ENCODE results near the gene GSTO1. TPM values are rescaled to one million over a fixed set of nuclear protein-coding genes. Genes with fewer than 3 reads are reported as not detected.
"Not testable (repeated sequence)": the region's sequence is repeated elsewhere in the genome, so short reads cannot be mapped to it uniquely, and the experiment has no call there.

Gene GSTO1
- total RNA-seq, 1 experiment from 2014 or later, result 134 TPM

GRCh38 chr10:104247513-104248146 lies 7.1 kb upstream of the GSTO1 start:
- no TSS peak for BruUV-seq (replicated peaks)
- no peaks in the 10 kb centered on the region for H3K36me3 ChIP-seq (ENCODE audit: control insufficient read depth, insufficient read depth, low read length)
- H3K4me3 ChIP-seq (ENCODE audit: low read depth in 2 of 2, low read length in 2 of 2), result no peak overlapping the region
- TF ChIP-seq TCF7L2 (IDR thresholded peaks at IDR 0.05; ENCODE audit: low read depth, low read length) (no peak), POLR2AphosphoS5 (IDR thresholded peaks at IDR 0.05; ENCODE audit: low read depth, low read length) (no peak), CTCF (IDR thresholded peaks at IDR 0.05) (no peak)
- no peaks in the 10 kb centered on the region for H3K27me3 ChIP-seq (ENCODE audit: control insufficient read depth, insufficient read depth, low read length)
- ATAC-seq (no peak), DNase-seq (ENCODE audit: low read depth, low spot score) (no peak)
- H3K4me1 ChIP-seq (ENCODE audit: control insufficient read depth, insufficient read depth, low read length), result no peaks in the 10 kb centered on the region
- in situ Hi-C loops (cut with HindIII; ENCODE audit: low pct_unique_long_range_greater_than_20kb, low sequenced_read_pairs), result no loop called here
- intact Hi-C loops (cut with micrococcal nuclease; ENCODE audit: unreplicated experiment), result no loop called here
- ChIA-PET CTCF (no interaction called here), POLR2A (no interaction called here)
- H3K9me3 ChIP-seq (ENCODE audit: control insufficient read depth, insufficient read depth, low read depth, low read length), result no peaks in the 10 kb centered on the region
- no peak overlapping the region for H3K27ac ChIP-seq (ENCODE audit: low read length)

- H3K4me3 ChIP-seq (ENCODE audit: low read depth in 2 of 2, low read length in 2 of 2); H3K4me1 ChIP-seq (ENCODE audit: control insufficient read depth, insufficient read depth, low read length); BruUV-seq (replicated peaks); H3K9me3 ChIP-seq (ENCODE audit: control insufficient read depth, insufficient read depth, low read depth, low read length); ATAC-seq; H3K36me3 ChIP-seq (ENCODE audit: control insufficient read depth, insufficient read depth, low read length); H3K27me3 ChIP-seq (ENCODE audit: control insufficient read depth, insufficient read depth, low read length); intact Hi-C loops (cut with micrococcal nuclease; ENCODE audit: unreplicated experiment); in situ Hi-C loops (cut with HindIII; ENCODE audit: low pct_unique_long_range_greater_than_20kb, low sequenced_read_pairs); POLR2A ChIA-PET; DNase-seq (ENCODE audit: low read depth, low spot score); H3K27ac ChIP-seq (ENCODE audit: low read length): not testable (repeated sequence)
- CTCF ChIA-PET, result interaction anchor here (0.6 kb wide), 1 partner anchor 359 kb away, joined by 5 read pairs; no protein-coding TSS in a partner anchor
Observed at GRCh38 chr10:104248931-104249330, 5.8 kb upstream of the GSTO1 start.

DNA sequence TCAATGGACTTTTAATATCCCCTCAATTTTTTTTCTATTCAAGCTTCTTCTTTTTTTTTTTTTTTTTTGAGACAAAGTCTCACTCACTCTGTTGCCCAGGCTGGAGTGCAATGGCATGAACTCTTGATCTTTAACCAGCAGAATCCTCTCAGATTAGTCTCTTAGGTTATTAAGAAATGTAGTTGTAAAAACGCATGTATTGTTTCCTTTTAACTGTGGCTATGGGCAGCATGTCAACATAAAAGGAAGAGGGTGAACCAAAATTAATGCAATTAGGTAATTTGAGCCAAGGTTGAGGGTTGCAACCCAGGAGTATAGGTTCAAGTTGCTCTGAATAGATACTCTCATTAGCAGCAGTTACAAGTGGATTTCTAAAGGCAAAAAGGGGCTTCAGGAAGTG lies 4.3 kb upstream of the GSTO1 start:
- DNase-seq (ENCODE audit: low read depth, low spot score), result no peak
- H3K9me3 ChIP-seq (ENCODE audit: control insufficient read depth, insufficient read depth, low read depth, low read length), result no peaks in the 10 kb centered on the region
- H3K4me1 ChIP-seq (ENCODE audit: control insufficient read depth, insufficient read depth, low read length), result peaks cover 8% of the 10 kb centered on the region
- peaks cover 5% of the 10 kb centered on the region; the same call in 1 of the 2 replicates for H3K36me3 ChIP-seq (ENCODE audit: control insufficient read depth, insufficient read depth, low read length)
- no peak for ATAC-seq
- in situ Hi-C loops (cut with HindIII; ENCODE audit: low pct_unique_long_range_greater_than_20kb, low sequenced_read_pairs), result no loop called here
- ChIA-PET POLR2A (interaction anchor here (0.6 kb wide), 2 partner anchors 11 to 312 kb away, joined by 6 to 8 read pairs; no protein-coding TSS in a partner anchor), CTCF (no interaction called here)
- no peak overlapping the region for H3K27ac ChIP-seq (ENCODE audit: low read length)
- intact Hi-C loops (cut with micrococcal nuclease; ENCODE audit: unreplicated experiment), result no loop called here
- no peaks in the 10 kb centered on the region for H3K27me3 ChIP-seq (ENCODE audit: control insufficient read depth, insufficient read depth, low read length)
- no peak overlapping the region for H3K4me3 ChIP-seq (ENCODE audit: low read depth in 2 of 2, low read length in 2 of 2)
- TF ChIP-seq CTCF (IDR thresholded peaks at IDR 0.05) (no peak), REST (IDR thresholded peaks at IDR 0.05; ENCODE audit: insufficient read depth in 1 of 2, low read depth in 2 of 2, low read length in 1 of 2) (no peak), SIN3A (IDR thresholded peaks at IDR 0.05; ENCODE audit: borderline replicate concordance, insufficient read depth, low read depth, low read length) (no peak), TCF7L2 (IDR thresholded peaks at IDR 0.05; ENCODE audit: low read depth, low read length) (no peak), POLR2AphosphoS5 (IDR thresholded peaks at IDR 0.05; ENCODE audit: low read depth, low read length) (no peak)
- BruUV-seq (replicated peaks), result no TSS peak

Data from Panc1 (cell line).